Measurements from ENCODE around the gene BRPF3.

DNA sequence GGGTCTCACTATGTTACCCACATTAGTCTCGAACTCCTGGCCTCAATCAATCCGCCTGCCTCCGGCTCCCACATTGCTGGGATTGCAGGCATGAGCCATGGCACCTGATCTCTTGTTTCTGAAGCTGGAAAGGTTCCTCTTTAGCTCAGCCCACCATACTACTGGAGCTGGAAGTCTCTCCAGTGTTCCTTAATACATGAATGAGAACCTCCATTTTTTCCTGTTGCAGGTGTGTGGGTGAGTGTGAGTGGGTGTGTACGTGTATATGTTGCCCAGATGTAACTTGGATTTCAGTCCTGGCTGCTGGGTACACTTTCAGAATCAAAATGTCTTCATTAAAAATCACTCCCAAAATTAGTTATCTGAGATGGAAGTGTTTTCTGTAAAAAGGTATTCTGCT, 84.4 kb downstream of the BRPF3 start:
- TF ChIP-seq, protein P1, sequence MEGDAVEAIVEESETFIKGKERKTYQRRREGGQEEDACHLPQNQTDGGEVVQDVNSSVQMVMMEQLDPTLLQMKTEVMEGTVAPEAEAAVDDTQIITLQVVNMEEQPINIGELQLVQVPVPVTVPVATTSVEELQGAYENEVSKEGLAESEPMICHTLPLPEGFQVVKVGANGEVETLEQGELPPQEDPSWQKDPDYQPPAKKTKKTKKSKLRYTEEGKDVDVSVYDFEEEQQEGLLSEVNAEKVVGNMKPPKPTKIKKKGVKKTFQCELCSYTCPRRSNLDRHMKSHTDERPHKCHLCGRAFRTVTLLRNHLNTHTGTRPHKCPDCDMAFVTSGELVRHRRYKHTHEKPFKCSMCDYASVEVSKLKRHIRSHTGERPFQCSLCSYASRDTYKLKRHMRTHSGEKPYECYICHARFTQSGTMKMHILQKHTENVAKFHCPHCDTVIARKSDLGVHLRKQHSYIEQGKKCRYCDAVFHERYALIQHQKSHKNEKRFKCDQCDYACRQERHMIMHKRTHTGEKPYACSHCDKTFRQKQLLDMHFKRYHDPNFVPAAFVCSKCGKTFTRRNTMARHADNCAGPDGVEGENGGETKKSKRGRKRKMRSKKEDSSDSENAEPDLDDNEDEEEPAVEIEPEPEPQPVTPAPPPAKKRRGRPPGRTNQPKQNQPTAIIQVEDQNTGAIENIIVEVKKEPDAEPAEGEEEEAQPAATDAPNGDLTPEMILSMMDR (conservative IDR thresholded peaks at IDR 0.05; ENCODE audit: low read depth, low read length) = no peak
- TF ChIP-seq EZH2phosphoT487 (IDR thresholded peaks at IDR 0.05; ENCODE audit: borderline replicate concordance, low read length) (no peak), EZH2 (IDR thresholded peaks at IDR 0.05; ENCODE audit: low read length, unreplicated experiment) (no peak)
